ENCODE measurements around the gene RCOR2.
A peak's percentile ranks its signal among the peaks of the same experiment; 100 is the strongest.

DNA sequence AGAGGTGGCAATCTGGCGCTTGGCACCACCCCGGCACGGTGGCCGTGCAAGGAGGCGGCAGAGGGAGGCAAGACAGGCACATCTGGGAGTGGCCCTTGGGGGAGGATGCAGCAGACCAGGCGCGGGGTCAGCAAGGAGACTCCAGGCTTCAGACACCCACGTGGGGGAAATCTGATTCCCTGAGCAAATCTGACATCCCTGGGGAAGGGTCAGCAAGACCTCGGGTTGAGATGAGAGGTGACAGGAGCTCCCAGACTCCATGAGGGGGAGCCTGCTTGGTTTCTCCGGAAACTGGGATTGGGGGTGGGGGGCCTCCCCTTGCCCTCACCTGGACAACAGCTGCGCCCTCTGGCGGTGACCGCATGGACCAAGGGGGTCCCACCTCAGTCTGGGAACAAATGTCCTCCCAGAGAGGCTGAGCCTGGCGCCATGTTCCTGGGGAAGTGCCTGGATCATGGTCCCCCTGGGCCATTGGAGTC lies 4.0 kb upstream of the RCOR2 start:
- TF ChIP-seq EZH2 (optimal IDR thresholded peaks at IDR 0.05; ENCODE audit: low read depth, low read length) (no peak), EZH2phosphoT487 (IDR thresholded peaks at IDR 0.05; ENCODE audit: low read length) (no peak)
- TF ChIP-seq, protein P1, sequence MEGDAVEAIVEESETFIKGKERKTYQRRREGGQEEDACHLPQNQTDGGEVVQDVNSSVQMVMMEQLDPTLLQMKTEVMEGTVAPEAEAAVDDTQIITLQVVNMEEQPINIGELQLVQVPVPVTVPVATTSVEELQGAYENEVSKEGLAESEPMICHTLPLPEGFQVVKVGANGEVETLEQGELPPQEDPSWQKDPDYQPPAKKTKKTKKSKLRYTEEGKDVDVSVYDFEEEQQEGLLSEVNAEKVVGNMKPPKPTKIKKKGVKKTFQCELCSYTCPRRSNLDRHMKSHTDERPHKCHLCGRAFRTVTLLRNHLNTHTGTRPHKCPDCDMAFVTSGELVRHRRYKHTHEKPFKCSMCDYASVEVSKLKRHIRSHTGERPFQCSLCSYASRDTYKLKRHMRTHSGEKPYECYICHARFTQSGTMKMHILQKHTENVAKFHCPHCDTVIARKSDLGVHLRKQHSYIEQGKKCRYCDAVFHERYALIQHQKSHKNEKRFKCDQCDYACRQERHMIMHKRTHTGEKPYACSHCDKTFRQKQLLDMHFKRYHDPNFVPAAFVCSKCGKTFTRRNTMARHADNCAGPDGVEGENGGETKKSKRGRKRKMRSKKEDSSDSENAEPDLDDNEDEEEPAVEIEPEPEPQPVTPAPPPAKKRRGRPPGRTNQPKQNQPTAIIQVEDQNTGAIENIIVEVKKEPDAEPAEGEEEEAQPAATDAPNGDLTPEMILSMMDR (IDR thresholded peaks at IDR 0.05; ENCODE audit: low read length): peak; percentile 68
